HL-60 (cell line): ENCODE measurements around the gene MAD1L1.

Experiments used
- DNase-seq, 2 experiments: peaks; one replicate each; pipeline ENCODE4 v3.0.0-alpha.2; 2010 to 2020; ENCODE audit warnings: low read depth in 1 of 2, low spot score in 1 of 2
- H3K27ac ChIP-seq: fragments of 250-450 bp; sonication (Bioruptor Pico); replicated peaks from 2 replicates; pipeline ENCODE4 v1.5.1; 2020; ENCODE audit warnings: mild to moderate bottlenecking, moderate library complexity
- H3K27me3 ChIP-seq: fragments of 250-450 bp; sonication (Bioruptor Pico); 2 replicates; pipeline ENCODE4 v1.5.1; 2021; ENCODE audit warnings: mild to moderate bottlenecking, moderate library complexity; ENCODE audit not compliant: insufficient read depth, poor library complexity, severe bottlenecking
- H3K4me3 ChIP-seq: replicated peaks from 2 replicates; pipeline ENCODE4 v1.5.1; 2011; ENCODE audit warnings: mild to moderate bottlenecking, control low read depth, low read length; ENCODE audit not compliant: insufficient read depth
- CTCF ChIP-seq: IDR thresholded peaks from one replicate; pipeline ENCODE4 v1.5.1; 2011; ENCODE audit warnings: low read length, control low read depth, inconsistent platforms; ENCODE audit not compliant: insufficient read depth
- GABPA ChIP-seq: IDR thresholded peaks from 2 replicates; pipeline ENCODE4 v1.6.1; 2012; ENCODE audit warnings: low read depth
- POLR2AphosphoS5 ChIP-seq: IDR thresholded peaks from 2 replicates; pipeline ENCODE4 v1.6.1; 2012; ENCODE audit warnings: low read depth
- REST ChIP-seq: IDR thresholded peaks from 2 replicates; pipeline ENCODE4 v1.6.1; 2012; ENCODE audit warnings: low read depth; ENCODE audit not compliant: insufficient replicate concordance
- SPI1 ChIP-seq: IDR thresholded peaks from 2 replicates; pipeline ENCODE4 v1.6.1; 2012; ENCODE audit warnings: low read depth, mild to moderate bottlenecking, borderline replicate concordance

MAD1L1 gene

GRCh38 chr7:2002561-2003450, 229.9 kb downstream of the MAD1L1 start:
- H3K27ac ChIP-seq: no peak overlapping the region
- no peak for DNase-seq
- no peaks in the 10 kb centered on the region for H3K27me3 ChIP-seq
- H3K4me3 ChIP-seq: no peak overlapping the region
- TF ChIP-seq GABPA: no peak
- no peak for TF ChIP-seq SPI1
- TF ChIP-seq CTCF: no peak
- TF ChIP-seq REST: no peak
- no peak for TF ChIP-seq POLR2AphosphoS5

- no peak for DNase-seq
- Histone ChIP-seq H3K4me3 (no peak overlapping the region), H3K27me3 (no peaks in the 10 kb centered on the region), H3K27ac (no peak overlapping the region)
- no peak for TF ChIP-seq POLR2AphosphoS5
- TF ChIP-seq CTCF: no peak
- no peak for TF ChIP-seq REST
- no peak for TF ChIP-seq GABPA
- TF ChIP-seq SPI1: no peak
Measured at GRCh38 chr7:2001601-2002442, 230.9 kb downstream of the MAD1L1 start.

GRCh38 chr7:2000746-2001321, 231.9 kb downstream of the MAD1L1 start:
- DNase-seq: no peak
- Histone ChIP-seq H3K27me3 (no peaks in the 10 kb centered on the region), H3K27ac (no peak overlapping the region), H3K4me3 (no peak overlapping the region)
- TF ChIP-seq GABPA: no peak
- no peak for TF ChIP-seq CTCF
- no peak for TF ChIP-seq POLR2AphosphoS5
- TF ChIP-seq SPI1: no peak
- no peak for TF ChIP-seq REST
